Epithelial cell of proximal tubule (primary cell): ENCODE measurements around the gene FAM181B. TPM values are rescaled to one million over a fixed set of nuclear protein-coding genes. Genes with fewer than 3 reads are reported as not detected.

Source experiments
- DNase-seq: peaks from one replicate; pipeline ENCODE4 v3.0.0-alpha.2; 2011; ENCODE audit warnings: low read depth
- H3K4me3 ChIP-seq: 2 replicates; pipeline ENCODE4 v1.5.1; 2011; ENCODE audit warnings: low read depth, mild to moderate bottlenecking, low read length
- CTCF ChIP-seq: conservative IDR thresholded peaks from 2 replicates; pipeline ENCODE4 v1.5.1; 2012; ENCODE audit warnings: low read depth, mild to moderate bottlenecking, low read length
- total RNA-seq: library from RNA; depleted of rRNA; stranded (reverse); fragments of >200 nt; gene quantifications from 2 replicates; pipeline ENCODE4 v1.2.3, GENCODE V29; 2015

FAM181B gene, protein sequence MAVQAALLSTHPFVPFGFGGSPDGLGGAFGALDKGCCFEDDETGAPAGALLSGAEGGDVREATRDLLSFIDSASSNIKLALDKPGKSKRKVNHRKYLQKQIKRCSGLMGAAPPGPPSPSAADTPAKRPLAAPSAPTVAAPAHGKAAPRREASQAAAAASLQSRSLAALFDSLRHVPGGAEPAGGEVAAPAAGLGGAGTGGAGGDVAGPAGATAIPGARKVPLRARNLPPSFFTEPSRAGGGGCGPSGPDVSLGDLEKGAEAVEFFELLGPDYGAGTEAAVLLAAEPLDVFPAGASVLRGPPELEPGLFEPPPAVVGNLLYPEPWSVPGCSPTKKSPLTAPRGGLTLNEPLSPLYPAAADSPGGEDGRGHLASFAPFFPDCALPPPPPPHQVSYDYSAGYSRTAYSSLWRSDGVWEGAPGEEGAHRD
- total RNA-seq, result 0.06 and 0.14 TPM in 2 replicates

DNA sequence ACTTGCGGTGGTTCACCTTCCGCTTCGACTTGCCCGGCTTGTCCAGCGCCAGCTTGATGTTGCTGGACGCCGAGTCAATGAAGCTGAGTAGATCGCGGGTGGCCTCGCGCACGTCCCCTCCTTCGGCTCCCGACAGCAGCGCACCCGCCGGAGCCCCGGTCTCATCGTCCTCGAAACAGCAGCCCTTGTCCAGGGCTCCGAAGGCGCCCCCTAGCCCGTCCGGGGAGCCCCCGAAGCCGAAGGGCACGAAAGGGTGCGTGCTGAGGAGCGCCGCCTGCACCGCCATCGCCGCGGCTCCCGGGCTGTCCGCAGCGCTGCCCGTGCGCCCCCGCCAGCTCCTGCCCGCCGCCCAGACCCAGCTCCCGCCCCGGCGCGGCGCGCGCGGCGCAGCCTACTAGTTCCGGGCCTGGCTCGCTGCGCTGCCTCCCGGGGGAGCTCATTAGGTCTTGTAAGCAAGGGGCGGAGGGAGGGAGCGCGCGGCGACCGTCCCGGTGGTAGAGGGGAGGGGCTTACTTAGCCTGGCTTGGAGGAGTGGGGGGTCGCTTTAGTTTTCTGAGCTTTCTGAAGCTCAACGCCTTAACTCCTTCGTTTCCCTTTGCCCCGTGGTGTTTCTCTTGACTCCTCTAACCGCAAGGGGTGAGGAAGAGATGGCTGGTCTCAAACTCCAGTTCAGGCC, at the start of gene FAM181B:
Gene FAM181B, minus strand, starts transcription at position 421 of the 676 bp plus-strand sequence. Its CDS starts 135 bp downstream, at position 286.
- DNase-seq, result no peak
- peak within 1 kb of the TSS; percentile 49 for H3K4me3 ChIP-seq
- TF ChIP-seq CTCF, result no peak

- H3K4me3 ChIP-seq, result no peak overlapping the region
- TF ChIP-seq CTCF, result no peak
- no peak for DNase-seq
These were observed 49.2 kb upstream of the FAM181B start for GRCh38 chr11:82782825-82783374.

GRCh38 chr11:82778776-82779175, 45.1 kb upstream of the FAM181B start:
- no peak overlapping the region for H3K4me3 ChIP-seq
- no peak for TF ChIP-seq CTCF
- DNase-seq, result no peak

DNA sequence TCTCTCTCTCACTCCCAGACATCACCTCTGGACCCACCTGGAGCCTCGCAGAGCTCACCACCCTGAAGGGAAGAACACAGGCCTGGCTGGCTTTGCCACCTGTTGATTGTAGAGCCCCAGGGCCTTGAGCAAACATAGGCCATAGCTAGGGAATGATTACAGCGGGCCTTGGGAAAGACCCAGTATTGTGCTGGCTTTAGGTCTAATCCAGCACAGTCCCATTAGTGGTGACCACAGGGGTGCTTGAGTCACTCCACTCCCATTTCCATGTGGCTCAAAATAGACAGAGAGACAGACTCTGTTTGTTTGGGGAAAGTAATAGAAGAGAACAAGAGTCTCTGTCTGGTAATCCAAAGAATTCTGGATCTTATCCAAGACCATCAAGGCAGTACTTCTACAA, 42.7 kb upstream of the FAM181B start:
- TF ChIP-seq CTCF, result no peak
- no peak overlapping the region for H3K4me3 ChIP-seq
- no peak for DNase-seq

GRCh38 chr11:82775736-82776346, 42.2 kb upstream of the FAM181B start:
- peak; percentile 4 for DNase-seq
- TF ChIP-seq CTCF, result peak; percentile 89
- H3K4me3 ChIP-seq, result no peak overlapping the region

DNA sequence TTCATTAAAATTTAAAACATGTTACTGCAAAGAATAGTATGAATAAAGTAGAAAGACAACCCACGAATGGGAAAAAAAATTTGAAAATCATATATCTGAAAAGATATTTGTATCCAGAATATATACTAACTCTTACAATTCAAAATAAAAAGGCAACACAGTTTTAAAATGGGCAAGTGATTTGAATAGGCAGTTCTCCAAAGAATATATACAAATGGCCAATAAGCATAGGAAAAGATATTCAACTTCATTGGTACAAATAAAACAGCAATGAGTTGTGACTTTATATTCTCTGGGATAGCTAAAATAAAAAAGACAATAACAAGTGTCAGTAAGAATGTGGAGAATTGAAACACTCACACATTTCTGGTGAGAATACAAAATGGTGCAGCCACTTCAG, 41.6 kb upstream of the FAM181B start:
- no peak for TF ChIP-seq CTCF
- H3K4me3 ChIP-seq, result no peak overlapping the region
- DNase-seq, result no peak
